ENCODE measurements around the gene SETBP1. TPM values are rescaled to one million over a fixed set of nuclear protein-coding genes. Genes with fewer than 3 reads are reported as not detected.

SETBP1 gene
- total RNA-seq, 1 experiment from 2014 or later = 11.9 TPM

DNA sequence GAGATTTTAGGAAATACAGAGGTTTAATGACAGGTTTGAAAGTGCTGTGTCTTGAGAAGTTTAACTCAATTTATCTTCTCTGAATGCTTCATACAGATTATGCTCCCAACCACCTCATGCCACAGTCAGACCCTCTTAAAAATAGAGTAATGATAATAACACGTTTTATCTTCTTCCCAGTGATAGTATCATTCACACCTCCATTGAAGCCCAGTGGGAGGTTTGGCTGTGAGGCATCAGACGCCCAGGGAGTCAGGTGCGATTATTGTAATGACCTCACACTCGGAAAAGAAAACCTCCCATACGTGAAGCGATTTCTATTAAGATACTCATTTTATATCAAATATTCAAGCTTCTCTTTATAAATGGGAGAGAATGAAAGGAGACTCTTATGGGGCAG lies 366.3 kb downstream of the SETBP1 start:
- Histone ChIP-seq H3K36me3 (no peaks in the 10 kb centered on the region), H3K27me3 (no peaks in the 10 kb centered on the region), H3K9me3 (replicated peaks) (no peaks in the 10 kb centered on the region), H3K27ac (no peak overlapping the region), H3K4me3 (no peak overlapping the region), H3K4me1 (peaks cover 8% of the 10 kb centered on the region)
- DNase-seq = no peak

GRCh38 chr18:45049578-45050319 lies 369.1 kb downstream of the SETBP1 start:
- Histone ChIP-seq H3K4me3 (no peak overlapping the region), H3K9me3 (replicated peaks) (no peaks in the 10 kb centered on the region), H3K27ac (no peak overlapping the region), H3K36me3 (no peaks in the 10 kb centered on the region), H3K4me1 (peaks cover 8% of the 10 kb centered on the region), H3K27me3 (no peaks in the 10 kb centered on the region)
- DNase-seq = no peak

- DNase-seq = peak in 1 of 2 experiments; percentile 38
Observed at GRCh38 chr18:45050712-45051601, 370.3 kb downstream of the SETBP1 start.

GRCh38 chr18:45054636-45055035 lies 373.9 kb downstream of the SETBP1 start:
- no peaks in the 10 kb centered on the region for H3K9me3 ChIP-seq (replicated peaks)
- no peak overlapping the region for H3K4me3 ChIP-seq
- H3K27me3 ChIP-seq = no peaks in the 10 kb centered on the region
- DNase-seq = no peak
- no peaks in the 10 kb centered on the region for H3K36me3 ChIP-seq
- no peak overlapping the region for H3K27ac ChIP-seq
- peaks cover 8% of the 10 kb centered on the region for H3K4me1 ChIP-seq

More at GRCh38 chr18:45050712-45051601, 370.3 kb downstream of the SETBP1 start:
- Histone ChIP-seq H3K36me3 (no peaks in the 10 kb centered on the region), H3K9me3 (replicated peaks) (no peaks in the 10 kb centered on the region), H3K4me3 (no peak overlapping the region), H3K4me1 (peaks cover 8% of the 10 kb centered on the region), H3K27ac (peak overlapping the region; percentile 49), H3K27me3 (no peaks in the 10 kb centered on the region)

- H3K9me3 ChIP-seq (replicated peaks) = no peaks in the 10 kb centered on the region
- peaks cover under 1% of the 10 kb centered on the region for H3K4me1 ChIP-seq
- H3K4me3 ChIP-seq = no peak overlapping the region
Observed at GRCh38 chr18:45055811-45056210, 375.1 kb downstream of the SETBP1 start.

DNA sequence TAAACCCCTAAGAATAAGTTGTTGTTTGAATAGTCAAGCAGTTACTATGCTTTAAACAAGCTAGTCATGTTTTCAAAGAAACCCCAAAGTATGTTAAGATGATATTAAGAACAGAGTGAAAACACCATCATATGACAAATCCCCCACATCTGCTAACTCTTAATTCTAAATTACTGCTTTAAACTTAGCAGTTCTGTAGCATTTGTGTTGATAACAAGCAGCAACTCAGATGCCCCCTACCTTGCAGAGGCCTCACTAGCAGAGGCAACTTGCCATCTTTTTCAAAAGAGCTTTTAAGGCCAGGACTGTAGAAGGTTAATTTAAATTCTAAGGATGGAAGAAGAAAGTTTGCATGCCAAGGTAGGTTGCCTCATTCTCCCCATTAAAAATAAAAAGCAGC lies 376.2 kb downstream of the SETBP1 start:
- H3K36me3 ChIP-seq = no peaks in the 10 kb centered on the region
- H3K27ac ChIP-seq = no peak overlapping the region
- no peak for DNase-seq
- H3K27me3 ChIP-seq = no peaks in the 10 kb centered on the region
- H3K4me3 ChIP-seq = no peak overlapping the region
- no peaks in the 10 kb centered on the region for H3K9me3 ChIP-seq (replicated peaks)
- no peaks in the 10 kb centered on the region for H3K4me1 ChIP-seq

More at GRCh38 chr18:45055811-45056210, 375.1 kb downstream of the SETBP1 start:
- no peak for DNase-seq
- H3K36me3 ChIP-seq = no peaks in the 10 kb centered on the region
- no peaks in the 10 kb centered on the region for H3K27me3 ChIP-seq
- no peak overlapping the region for H3K27ac ChIP-seq

- Histone ChIP-seq H3K9me3 (replicated peaks) (no peaks in the 10 kb centered on the region), H3K27ac (no peak overlapping the region), H3K4me1 (no peaks in the 10 kb centered on the region), H3K27me3 (no peaks in the 10 kb centered on the region), H3K36me3 (no peaks in the 10 kb centered on the region), H3K4me3 (no peak overlapping the region)
- DNase-seq = no peak
Observed at GRCh38 chr18:45057955-45058600, 377.4 kb downstream of the SETBP1 start.

DNA sequence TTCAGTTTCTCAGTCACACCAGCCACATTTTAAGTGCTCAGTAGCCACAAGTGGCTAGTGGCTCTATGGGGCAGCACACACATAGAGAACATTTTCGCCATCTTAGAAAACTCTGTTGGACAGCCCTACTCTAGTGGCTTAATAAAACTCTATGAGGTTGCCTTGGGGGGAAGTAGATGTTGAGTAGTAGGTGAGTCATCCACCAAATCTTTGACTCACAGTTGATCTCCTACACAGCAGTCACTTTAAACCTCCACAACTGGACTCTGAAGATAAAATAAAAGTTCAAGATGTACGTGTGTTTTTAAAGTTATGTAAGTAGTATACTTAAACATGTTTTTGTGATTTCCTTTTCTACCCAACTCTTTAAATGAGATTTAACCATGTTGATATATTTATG lies 379.0 kb downstream of the SETBP1 start:
- H3K4me1 ChIP-seq = no peaks in the 10 kb centered on the region
- no peaks in the 10 kb centered on the region for H3K9me3 ChIP-seq (replicated peaks)
- no peaks in the 10 kb centered on the region for H3K36me3 ChIP-seq
- DNase-seq = peak in 1 of 2 experiments; percentile 9
- H3K27ac ChIP-seq = no peak overlapping the region
- no peaks in the 10 kb centered on the region for H3K27me3 ChIP-seq
- no peak overlapping the region for H3K4me3 ChIP-seq

GRCh38 chr18:45060102-45060501 lies 379.4 kb downstream of the SETBP1 start:
- Histone ChIP-seq H3K36me3 (no peaks in the 10 kb centered on the region), H3K27ac (no peak overlapping the region), H3K4me1 (no peaks in the 10 kb centered on the region), H3K4me3 (no peak overlapping the region), H3K27me3 (no peaks in the 10 kb centered on the region), H3K9me3 (replicated peaks) (no peaks in the 10 kb centered on the region)
- no peak for DNase-seq

DNA sequence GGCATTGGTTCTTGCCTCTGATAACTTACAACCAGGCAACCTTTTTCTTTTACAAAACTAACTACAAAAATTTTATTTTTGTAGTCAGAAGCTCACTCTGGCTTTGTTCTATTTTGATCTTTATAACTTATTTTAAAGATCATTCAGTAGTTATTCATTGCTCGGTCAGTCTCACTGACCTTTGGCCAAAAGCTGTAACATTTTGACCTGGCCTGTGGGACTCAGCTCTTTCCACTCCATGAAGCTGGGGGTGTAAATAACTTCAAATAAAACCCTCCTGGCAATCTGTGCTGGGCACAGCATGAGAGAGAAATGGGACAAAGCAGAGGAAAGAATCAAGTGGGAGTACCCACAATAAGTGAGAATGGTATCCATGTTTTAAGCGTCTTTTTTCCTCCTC lies 380.7 kb downstream of the SETBP1 start:
- Histone ChIP-seq H3K4me3 (no peak overlapping the region), H3K4me1 (no peaks in the 10 kb centered on the region), H3K27me3 (no peaks in the 10 kb centered on the region), H3K9me3 (replicated peaks) (no peaks in the 10 kb centered on the region), H3K27ac (no peak overlapping the region), H3K36me3 (no peaks in the 10 kb centered on the region)
- no peak for DNase-seq

GRCh38 chr18:45063246-45064038 lies 382.8 kb downstream of the SETBP1 start:
- no peak overlapping the region for H3K4me3 ChIP-seq
- no peak for DNase-seq

DNA sequence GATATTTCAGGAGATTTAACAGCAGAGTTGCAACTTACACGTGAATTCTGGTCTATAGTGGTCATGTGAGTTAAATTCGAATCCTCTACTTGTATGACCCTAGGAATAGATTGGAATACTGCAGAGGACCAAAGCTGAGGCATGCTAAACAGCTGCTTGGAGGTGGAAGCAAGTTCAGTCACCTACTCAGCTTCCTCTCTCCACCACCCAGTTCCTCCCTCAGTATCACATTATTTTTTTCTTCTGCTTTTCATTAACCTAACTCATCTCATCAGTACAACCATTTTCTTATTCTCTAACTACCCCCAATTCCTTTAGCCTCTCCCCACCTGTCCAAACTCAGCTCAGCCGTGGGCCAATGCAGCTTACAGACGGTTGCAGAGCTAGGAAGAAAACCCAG lies 385.5 kb downstream of the SETBP1 start:
- Histone ChIP-seq H3K27me3 (no peaks in the 10 kb centered on the region), H3K4me3 (no peak overlapping the region), H3K27ac (no peak overlapping the region), H3K36me3 (no peaks in the 10 kb centered on the region), H3K4me1 (no peaks in the 10 kb centered on the region), H3K9me3 (replicated peaks) (no peaks in the 10 kb centered on the region)
- no peak for DNase-seq

More at GRCh38 chr18:45063246-45064038, 382.8 kb downstream of the SETBP1 start:
- H3K4me1 ChIP-seq = no peaks in the 10 kb centered on the region
- no peaks in the 10 kb centered on the region for H3K27me3 ChIP-seq
- no peak overlapping the region for H3K27ac ChIP-seq
- H3K9me3 ChIP-seq (replicated peaks) = no peaks in the 10 kb centered on the region
- H3K36me3 ChIP-seq = no peaks in the 10 kb centered on the region

DNA sequence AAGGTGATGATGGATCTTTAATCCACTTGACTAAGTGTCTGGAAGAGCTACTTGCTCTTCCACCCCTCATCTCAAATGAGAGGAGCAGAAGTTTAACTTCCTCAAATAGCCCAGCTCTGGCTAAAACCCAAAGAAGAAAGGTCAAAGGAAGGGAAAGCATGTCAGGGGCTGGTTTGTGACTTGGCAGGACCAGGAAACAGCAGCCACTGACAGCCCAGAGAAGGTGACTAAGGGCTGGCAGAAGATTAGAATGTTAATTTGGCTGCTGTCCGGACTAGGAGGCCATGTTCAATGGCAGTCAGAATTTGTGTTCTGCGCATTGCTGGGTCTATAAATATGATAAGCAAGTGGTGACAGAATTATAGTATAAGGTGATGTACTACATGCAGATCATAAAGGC lies 386.2 kb downstream of the SETBP1 start:
- H3K4me3 ChIP-seq = no peak overlapping the region
- no peaks in the 10 kb centered on the region for H3K27me3 ChIP-seq
- no peak overlapping the region for H3K27ac ChIP-seq
- H3K4me1 ChIP-seq = no peaks in the 10 kb centered on the region
- H3K9me3 ChIP-seq (replicated peaks) = no peaks in the 10 kb centered on the region
- H3K36me3 ChIP-seq = no peaks in the 10 kb centered on the region
- no peak for DNase-seq

- H3K9me3 ChIP-seq (replicated peaks) = no peaks in the 10 kb centered on the region
- H3K4me3 ChIP-seq = no peak overlapping the region
- no peaks in the 10 kb centered on the region for H3K36me3 ChIP-seq
- no peaks in the 10 kb centered on the region for H3K4me1 ChIP-seq
- H3K27me3 ChIP-seq = no peaks in the 10 kb centered on the region
- no peak overlapping the region for H3K27ac ChIP-seq
- no peak for DNase-seq
Observed at GRCh38 chr18:45068400-45069094, 387.9 kb downstream of the SETBP1 start.
